ENCODE results near the gene NET1.

DNA sequence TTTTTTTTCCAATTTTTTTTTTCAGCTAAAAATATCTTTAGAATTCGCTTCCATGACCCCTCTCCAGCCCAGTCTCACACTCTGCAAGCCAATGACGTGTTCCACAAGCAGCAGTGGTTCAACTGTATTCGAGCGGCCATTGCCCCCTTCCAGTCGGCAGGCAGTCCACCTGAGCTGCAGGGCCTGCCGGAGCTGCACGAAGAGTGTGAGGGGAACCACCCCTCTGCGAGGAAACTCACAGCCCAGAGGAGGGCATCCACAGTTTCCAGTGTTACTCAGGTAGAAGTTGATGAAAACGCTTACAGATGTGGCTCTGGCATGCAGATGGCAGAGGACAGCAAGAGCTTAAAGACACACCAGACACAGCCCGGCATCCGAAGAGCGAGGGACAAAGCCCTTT lies 44.2 kb downstream of the NET1 start:
- TF ChIP-seq, protein P1, sequence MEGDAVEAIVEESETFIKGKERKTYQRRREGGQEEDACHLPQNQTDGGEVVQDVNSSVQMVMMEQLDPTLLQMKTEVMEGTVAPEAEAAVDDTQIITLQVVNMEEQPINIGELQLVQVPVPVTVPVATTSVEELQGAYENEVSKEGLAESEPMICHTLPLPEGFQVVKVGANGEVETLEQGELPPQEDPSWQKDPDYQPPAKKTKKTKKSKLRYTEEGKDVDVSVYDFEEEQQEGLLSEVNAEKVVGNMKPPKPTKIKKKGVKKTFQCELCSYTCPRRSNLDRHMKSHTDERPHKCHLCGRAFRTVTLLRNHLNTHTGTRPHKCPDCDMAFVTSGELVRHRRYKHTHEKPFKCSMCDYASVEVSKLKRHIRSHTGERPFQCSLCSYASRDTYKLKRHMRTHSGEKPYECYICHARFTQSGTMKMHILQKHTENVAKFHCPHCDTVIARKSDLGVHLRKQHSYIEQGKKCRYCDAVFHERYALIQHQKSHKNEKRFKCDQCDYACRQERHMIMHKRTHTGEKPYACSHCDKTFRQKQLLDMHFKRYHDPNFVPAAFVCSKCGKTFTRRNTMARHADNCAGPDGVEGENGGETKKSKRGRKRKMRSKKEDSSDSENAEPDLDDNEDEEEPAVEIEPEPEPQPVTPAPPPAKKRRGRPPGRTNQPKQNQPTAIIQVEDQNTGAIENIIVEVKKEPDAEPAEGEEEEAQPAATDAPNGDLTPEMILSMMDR (IDR thresholded peaks at IDR 0.05), result no peak
- no peak for TF ChIP-seq POLR2A (IDR thresholded peaks at IDR 0.05)

Data from lower leg skin (tissue), 3 donors.